Natural killer cell (primary cell): ENCODE data around the gene COX19. TPM values are rescaled to one million over a fixed set of nuclear protein-coding genes. Genes with fewer than 3 reads are reported as not detected.

Source experiments
- ATAC-seq, 3 donors: fragments of 150-1000 bp in 2 of 3; fragments of 200-7000 bp in 1 of 3; cut with Tn5 transposase; 1 replicate in 1 of 3; 2 replicates in 2 of 3; pipeline ENCODE4 v1.10.0; 2021; ENCODE audit warnings: mild to moderate bottlenecking in 2 of 3, moderate library complexity in 2 of 3
- DNase-seq, 2 donors: peaks; one replicate each; pipeline versions ENCODE4 v3.0.0 to v3.0.0-alpha.2; 2013 to 2021; ENCODE audit warnings: mixed read lengths in 1 of 2
- H3K27ac ChIP-seq: one replicate; pipeline ENCODE4 v1.5.1; 2013; ENCODE audit warnings: mild to moderate bottlenecking, low read length
- H3K27me3 ChIP-seq: one replicate; pipeline ENCODE4 v1.6.1; 2013; ENCODE audit warnings: low read length; ENCODE audit not compliant: control insufficient read depth, insufficient read depth
- H3K36me3 ChIP-seq: one replicate; pipeline ENCODE4 v1.6.1; 2013; ENCODE audit warnings: low read length; ENCODE audit not compliant: control insufficient read depth, insufficient read depth
- H3K4me1 ChIP-seq: one replicate; pipeline ENCODE4 v1.6.1; 2013; ENCODE audit warnings: low read length; ENCODE audit not compliant: control insufficient read depth, insufficient read depth
- H3K4me3 ChIP-seq: one replicate; pipeline ENCODE4 v1.5.1; 2013; ENCODE audit warnings: low read length
- H3K9me3 ChIP-seq: one replicate; pipeline ENCODE4 v1.6.1; 2013; ENCODE audit warnings: low read length; ENCODE audit not compliant: control insufficient read depth, insufficient read depth
- H3K27ac Mint-ChIP-seq, 2 donors: one replicate each; pipeline ENCODE4 v1.8.0; 2022; ENCODE audit warnings: mild to moderate bottlenecking in 2 of 2, mixed read lengths in 2 of 2, moderate library complexity in 1 of 2
- H3K27me3 Mint-ChIP-seq, 2 donors: one replicate each; pipeline ENCODE4 v1.8.0; 2022; ENCODE audit warnings: low read depth in 2 of 2, mixed read lengths in 2 of 2
- H3K36me3 Mint-ChIP-seq: one replicate; pipeline ENCODE4 v1.8.0; 2022; ENCODE audit warnings: mixed read lengths
- H3K4me1 Mint-ChIP-seq, 2 donors: one replicate each; pipeline ENCODE4 v1.8.0; 2022; ENCODE audit warnings: mixed read lengths in 2 of 2
- H3K4me3 Mint-ChIP-seq: one replicate; pipeline ENCODE4 v1.8.0; 2022; ENCODE audit warnings: mild to moderate bottlenecking, moderate library complexity, mixed read lengths
- H3K9me3 Mint-ChIP-seq, 2 donors: one replicate each; pipeline ENCODE4 v1.8.0; 2022; ENCODE audit warnings: mixed read lengths in 2 of 2
- CTCF ChIP-seq: fragments of 200-600 bp; IDR thresholded peaks from one replicate; pipeline ENCODE4 v1.8.0; 2022; ENCODE audit warnings: antibody characterized with exemption
- WGBS: methylation state at CpG from one replicate; pipeline ENCODE4 v1.1.7; 2013; ENCODE audit warnings: missing lambda C conversion rate; ENCODE audit not compliant: insufficient coverage; 5-methylcytosine and 5-hydroxymethylcytosine counted together
- intact Hi-C: fragments of 100-400 bp; cut with micrococcal nuclease; formaldehyde crosslinking; loops from one replicate; pipeline ENCODE4 v1.14.2; 2022
- total RNA-seq, 4 donors: library from RNA; stranded (reverse); fragments of 120-200 nt in 1 of 4; gene quantifications; one replicate each; pipeline versions ENCODE4 v1.2.3 to v1.2.4, GENCODE V29; 2013 to 2022

The COX19 gene
- total RNA-seq, 3 donors from 2014 or later (not counting 1 experiment from before 2014, with no cell fraction given): 33.6 to 38.3 (median 33.6) TPM

DNA sequence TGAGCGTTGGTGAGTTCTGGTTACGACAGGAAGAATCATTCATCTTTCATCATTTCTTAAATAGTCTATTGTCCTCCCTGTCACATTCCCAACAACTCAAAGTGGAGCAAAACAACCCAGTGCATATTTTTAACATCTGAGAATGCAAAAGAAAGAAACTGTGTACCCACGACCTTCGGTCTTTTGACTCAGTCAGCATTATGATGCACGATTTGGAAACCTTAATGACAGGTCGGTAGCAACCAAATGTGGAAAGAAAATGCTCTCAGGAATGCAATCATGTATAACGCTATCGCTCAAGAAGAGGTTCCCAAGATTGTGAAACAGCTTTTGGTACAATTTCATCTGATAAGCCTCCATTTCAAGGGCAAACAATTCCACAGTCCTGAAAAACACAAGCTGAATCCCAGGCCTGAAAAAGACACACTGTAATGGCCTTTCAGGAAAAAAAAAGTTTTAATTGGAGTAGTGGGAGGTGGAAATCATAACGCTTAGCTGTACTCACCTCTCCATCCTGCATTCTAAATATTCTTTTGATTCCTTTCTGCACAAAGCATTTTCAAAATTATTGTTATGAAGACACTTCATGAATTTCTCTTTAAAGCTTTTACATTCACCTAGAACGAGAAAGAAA lies 2.6 kb downstream of the COX19 start:
- peaks cover 17 to 21% of the 10 kb centered on the region in 2 donors for H3K4me1 Mint-ChIP-seq
- no peak for ATAC-seq
- Histone ChIP-seq H3K36me3 (peaks cover 35% of the 10 kb centered on the region), H3K4me1 (peaks cover 27% of the 10 kb centered on the region), H3K27me3 (no peaks in the 10 kb centered on the region), H3K27ac (no peak overlapping the region), H3K9me3 (no peaks in the 10 kb centered on the region), H3K4me3 (no peak overlapping the region)
- 93% methylated on average over 9 of the region's 10 CpGs for WGBS
- no peak for TF ChIP-seq CTCF
- no peaks in the 10 kb centered on the region for H3K9me3 Mint-ChIP-seq
- H3K36me3 Mint-ChIP-seq: no peaks in the 10 kb centered on the region
- peak overlapping the region; percentile 42 for H3K4me3 Mint-ChIP-seq
- no peak for DNase-seq
- H3K27me3 Mint-ChIP-seq: no peaks in the 10 kb centered on the region
- H3K27ac Mint-ChIP-seq: peak overlapping the region in 1 of 2 donors; percentile 31
- intact Hi-C loops: no loop called here

DNA sequence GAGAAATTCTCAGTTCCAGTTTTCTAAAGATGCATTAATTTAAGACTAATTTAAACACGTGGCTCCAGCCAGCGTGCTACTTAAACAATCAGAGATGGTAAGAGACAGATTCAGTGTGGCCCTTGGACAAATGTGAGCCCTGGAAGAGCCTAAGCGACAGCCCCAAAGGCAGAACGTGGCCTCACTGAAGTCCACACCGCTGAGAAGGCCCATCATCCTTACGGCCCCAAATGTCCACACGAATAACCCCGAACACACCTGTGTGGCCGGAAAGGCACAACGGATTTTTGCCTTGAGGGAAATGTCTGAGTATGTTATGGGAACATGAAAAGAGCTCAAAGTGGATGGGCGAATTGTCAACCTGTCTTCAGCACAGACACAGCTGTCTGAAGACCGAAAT lies 3.2 kb downstream of the COX19 start:
- intact Hi-C loops: no loop called here

GRCh38 chr7:970744-971143 lies 4.6 kb downstream of the COX19 start:
- no peak for DNase-seq
- H3K36me3 ChIP-seq: peaks cover 49% of the 10 kb centered on the region
- H3K9me3 Mint-ChIP-seq: no peaks in the 10 kb centered on the region
- peaks cover 17 to 29% of the 10 kb centered on the region in 2 donors for H3K4me1 Mint-ChIP-seq
- no peaks in the 10 kb centered on the region for H3K27me3 ChIP-seq
- H3K4me3 ChIP-seq: no peak overlapping the region
- H3K27ac Mint-ChIP-seq: no peak overlapping the region
- 94% methylated on average over 6 of the region's 6 CpGs for WGBS
- no peaks in the 10 kb centered on the region for H3K36me3 Mint-ChIP-seq
- intact Hi-C loops: no loop called here
- ATAC-seq: no peak
- no peak overlapping the region for H3K4me3 Mint-ChIP-seq
- H3K4me1 ChIP-seq: peaks cover 25% of the 10 kb centered on the region
- no peaks in the 10 kb centered on the region for H3K9me3 ChIP-seq
- H3K27me3 Mint-ChIP-seq: no peaks in the 10 kb centered on the region
- no peak overlapping the region for H3K27ac ChIP-seq
- no peak for TF ChIP-seq CTCF

More for the DNA sequence above, 3.2 kb downstream of the COX19 start:
- H3K9me3 ChIP-seq: no peaks in the 10 kb centered on the region
- no peaks in the 10 kb centered on the region for H3K27me3 ChIP-seq
- H3K27ac Mint-ChIP-seq: peak overlapping the region in 1 of 2 donors; percentile 31
- WGBS: 98% methylated on average over 11 of the region's 12 CpGs
- H3K4me1 ChIP-seq: peaks cover 27% of the 10 kb centered on the region
- H3K4me1 Mint-ChIP-seq: peaks cover 17 to 21% of the 10 kb centered on the region in 2 donors
- no peaks in the 10 kb centered on the region for H3K27me3 Mint-ChIP-seq
- no peak for ATAC-seq
- H3K4me3 Mint-ChIP-seq: peak overlapping the region; percentile 25
- no peak for DNase-seq
- peaks cover 42% of the 10 kb centered on the region for H3K36me3 ChIP-seq
- TF ChIP-seq CTCF: no peak
- H3K27ac ChIP-seq: no peak overlapping the region
- no peaks in the 10 kb centered on the region for H3K9me3 Mint-ChIP-seq
- no peaks in the 10 kb centered on the region for H3K36me3 Mint-ChIP-seq
- no peak overlapping the region for H3K4me3 ChIP-seq

DNA sequence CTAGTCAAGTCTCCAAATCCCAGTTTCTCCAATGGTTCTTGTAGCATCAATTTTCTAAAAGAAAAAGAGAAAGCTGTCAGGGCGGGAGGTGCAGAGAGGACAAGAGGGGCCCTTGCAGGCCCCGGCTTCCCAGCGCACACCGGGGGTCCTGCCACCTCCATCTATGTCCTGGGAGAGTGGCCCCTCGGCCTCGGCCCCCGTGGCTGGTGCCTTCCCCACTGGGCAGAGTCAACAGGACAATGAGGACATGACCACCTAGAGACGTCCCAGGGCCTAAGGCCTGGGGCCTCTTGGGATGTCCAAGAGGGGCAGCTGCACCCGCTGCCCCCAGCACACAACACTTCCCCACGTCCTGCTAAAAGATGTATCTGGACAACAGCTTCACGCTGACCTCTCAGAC lies 5.9 kb downstream of the COX19 start:
- Mint-ChIP-seq H3K36me3 (no peaks in the 10 kb centered on the region), H3K4me1 (peaks cover 27 to 34% of the 10 kb centered on the region in 2 donors), H3K9me3 (no peaks in the 10 kb centered on the region), H3K4me3 (no peak overlapping the region), H3K27me3 (no peaks in the 10 kb centered on the region), H3K27ac (no peak overlapping the region)
- ATAC-seq (no peak), DNase-seq (no peak)
- H3K27me3 ChIP-seq: no peaks in the 10 kb centered on the region
- intact Hi-C loops: no loop called here
- H3K4me3 ChIP-seq: no peak overlapping the region
- WGBS: 95% methylated on average over 11 of the region's 11 CpGs
- H3K9me3 ChIP-seq: no peaks in the 10 kb centered on the region
- no peak overlapping the region for H3K27ac ChIP-seq
- no peak for TF ChIP-seq CTCF
- H3K36me3 ChIP-seq: peaks cover 49% of the 10 kb centered on the region
- peaks cover 30% of the 10 kb centered on the region for H3K4me1 ChIP-seq
